HG03342 (cell line): Measurements from ENCODE around the gene SMG5.

ENCODE experiments used
- ATAC-seq: cut with Tn5 transposase; IDR thresholded peaks from one replicate; pipeline ENCODE4 v1.9.1; 2021; ENCODE audit warnings: mild to moderate bottlenecking, moderate library complexity; ENCODE audit not compliant: unreplicated experiment

The SMG5 gene

GRCh38 chr1:156281693-156282478 lies 739 bp downstream of the SMG5 start:
- no peak for ATAC-seq

- peak; percentile 44 for ATAC-seq
These were observed 1.3 kb downstream of the SMG5 start for GRCh38 chr1:156281281-156281680.

GRCh38 chr1:156279837-156280236 lies 2.8 kb downstream of the SMG5 start:
- no peak for ATAC-seq

GRCh38 chr1:156276966-156277381 lies 5.7 kb downstream of the SMG5 start:
- no peak for ATAC-seq

- no peak for ATAC-seq
These were observed 6.1 kb downstream of the SMG5 start for GRCh38 chr1:156276532-156276931.

- no peak for ATAC-seq
These were observed 12.3 kb downstream of the SMG5 start for GRCh38 chr1:156270314-156270713.

GRCh38 chr1:156268336-156268735 lies 14.3 kb downstream of the SMG5 start:
- no peak for ATAC-seq

- ATAC-seq: no peak
These were observed 16.6 kb downstream of the SMG5 start for GRCh38 chr1:156266051-156266450.

GRCh38 chr1:156263288-156263655 lies 19.4 kb downstream of the SMG5 start:
- no peak for ATAC-seq

- no peak for ATAC-seq
These were observed 20.0 kb downstream of the SMG5 start for GRCh38 chr1:156262461-156263287.

- ATAC-seq: no peak
These were observed 21.7 kb downstream of the SMG5 start for GRCh38 chr1:156260896-156261295.

GRCh38 chr1:156259805-156260204 lies 22.8 kb downstream of the SMG5 start:
- no peak for ATAC-seq

- no peak for ATAC-seq
These were observed 23.8 kb downstream of the SMG5 start for GRCh38 chr1:156258859-156259258.

- ATAC-seq: no peak
These were observed 24.9 kb downstream of the SMG5 start for GRCh38 chr1:156257711-156258110.

- ATAC-seq: no peak
These were observed 29.0 kb downstream of the SMG5 start for GRCh38 chr1:156253634-156254033.

- ATAC-seq: no peak
These were observed 31.1 kb downstream of the SMG5 start for GRCh38 chr1:156251527-156251926.

GRCh38 chr1:156249593-156249992 lies 33.0 kb downstream of the SMG5 start:
- no peak for ATAC-seq

- ATAC-seq: no peak
These were observed 34.3 kb downstream of the SMG5 start for GRCh38 chr1:156248323-156248683.

- ATAC-seq: no peak
These were observed 34.9 kb downstream of the SMG5 start, which contains the start of gene PAQR6 for GRCh38 chr1:156247460-156248322. PAQR6 (minus strand) TSS chr1:156248056; CDS start chr1:156246731, 1,325 bp downstream.

- ATAC-seq: no peak
These were observed 35.7 kb downstream of the SMG5 start for GRCh38 chr1:156246781-156247459.
